AG09319 (cell line): ENCODE results near the gene SCG3.

ENCODE experiments used
- DNase-seq: peaks from one replicate; pipeline ENCODE4 v3.0.0-alpha.2; 2010; ENCODE audit warnings: low read depth; ENCODE audit errors: extremely low read depth
- CTCF ChIP-seq: IDR thresholded peaks from 2 replicates; pipeline ENCODE4 v1.5.1; 2011; ENCODE audit warnings: low read depth, mild to moderate bottlenecking, inconsistent platforms, low read length, moderate library complexity

SCG3 gene

GRCh38 chr15:51737522-51738305, 56.4 kb downstream of the SCG3 start, which contains the start of gene LYSMD2:
Gene LYSMD2 (minus strand): TSS chr15:51737655. CDS start chr15:51737622, 33 bp downstream.
- no peak for DNase-seq

GRCh38 chr15:51738553-51738952, 57.2 kb downstream of the SCG3 start:
- no peak for DNase-seq
- no peak for TF ChIP-seq CTCF

More at GRCh38 chr15:51737522-51738305, 56.4 kb downstream of the SCG3 start, which contains the start of gene LYSMD2:
- TF ChIP-seq CTCF: no peak

- DNase-seq: no peak
- TF ChIP-seq CTCF: no peak
Measured at GRCh38 chr15:51739061-51739712, 57.9 kb downstream of the SCG3 start.

GRCh38 chr15:51749307-51749706, 68.0 kb downstream of the SCG3 start:
- no peak for DNase-seq
- no peak for TF ChIP-seq CTCF

- TF ChIP-seq CTCF: no peak
- no peak for DNase-seq
Measured at GRCh38 chr15:51750186-51750585, 68.9 kb downstream of the SCG3 start.

GRCh38 chr15:51750792-51751696, 69.7 kb downstream of the SCG3 start, which contains the start of gene TMOD2:
Gene TMOD2 (plus strand): TSS chr15:51751597. CDS start chr15:51766442, 14,845 bp downstream.
- no peak for DNase-seq
- TF ChIP-seq CTCF: no peak
